Neutrophil (primary cell): ENCODE results near the gene CYB5R4.

Experiments
- H3K27ac ChIP-seq: fragments of 200-600 bp; sonication (generic); 2 replicates; pipeline ENCODE4 v1.5.1; 2016; ENCODE audit warnings: mild to moderate bottlenecking, moderate library complexity
- H3K27me3 ChIP-seq: fragments of 200-600 bp; sonication (generic); 2 replicates; pipeline ENCODE4 v1.6.0; 2016; ENCODE audit warnings: mild to moderate bottlenecking
- H3K36me3 ChIP-seq: fragments of 200-600 bp; sonication (generic); 2 replicates; pipeline ENCODE4 v1.5.1; 2017
- H3K4me1 ChIP-seq, 2 experiments: fragments of 200-600 bp in 1 of 2; sonication (generic) in 1 of 2; 1 replicate in 1 of 2; 2 replicates in 1 of 2; pipeline versions ENCODE4 v1.5.1 to v1.6.1; 2013 to 2016; ENCODE audit warnings: low read depth in 1 of 2, low read length in 1 of 2, mild to moderate bottlenecking in 1 of 2, moderate library complexity in 1 of 2; ENCODE audit not compliant: control insufficient read depth in 1 of 2, insufficient read depth in 1 of 2
- H3K4me3 ChIP-seq, 2 experiments: fragments of 200-600 bp in 1 of 2; sonication (generic) in 1 of 2; 1 replicate in 1 of 2; 2 replicates in 1 of 2; pipeline ENCODE4 v1.5.1; 2013 to 2016; ENCODE audit warnings: low read depth in 1 of 2, low read length in 1 of 2, mild to moderate bottlenecking in 1 of 2, moderate library complexity in 1 of 2
- H3K9me3 ChIP-seq: fragments of 200-600 bp; sonication (generic); 2 replicates; pipeline ENCODE4 v1.5.1; 2016
- TF ChIP-seq, protein P1 (sequence below): fragments of 200-600 bp; sonication (generic); IDR thresholded peaks from 2 replicates; pipeline ENCODE4 v1.5.1; 2016; ENCODE audit warnings: antibody characterized with exemption

Gene CYB5R4

DNA sequence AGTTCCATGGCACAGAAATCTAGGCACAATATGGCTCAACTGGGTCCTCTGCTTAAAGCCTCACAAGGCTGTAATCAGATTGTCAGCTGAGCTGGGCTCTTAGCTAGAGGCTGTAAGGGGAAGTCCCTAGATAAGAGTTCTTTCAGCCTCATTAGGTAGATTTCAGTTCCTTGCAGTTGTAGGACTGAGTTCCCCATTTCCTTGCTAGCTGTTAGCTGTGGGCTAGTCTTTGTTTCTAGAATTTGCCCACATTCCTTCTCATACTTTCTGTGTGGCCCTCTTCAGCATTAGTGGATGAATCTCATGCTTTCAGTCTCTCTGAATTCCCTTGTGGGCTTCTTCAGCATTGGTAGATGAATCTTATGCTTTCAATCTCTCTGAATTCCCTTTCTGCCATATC is 103.1 kb downstream of the CYB5R4 start:
- TF ChIP-seq, protein P1, sequence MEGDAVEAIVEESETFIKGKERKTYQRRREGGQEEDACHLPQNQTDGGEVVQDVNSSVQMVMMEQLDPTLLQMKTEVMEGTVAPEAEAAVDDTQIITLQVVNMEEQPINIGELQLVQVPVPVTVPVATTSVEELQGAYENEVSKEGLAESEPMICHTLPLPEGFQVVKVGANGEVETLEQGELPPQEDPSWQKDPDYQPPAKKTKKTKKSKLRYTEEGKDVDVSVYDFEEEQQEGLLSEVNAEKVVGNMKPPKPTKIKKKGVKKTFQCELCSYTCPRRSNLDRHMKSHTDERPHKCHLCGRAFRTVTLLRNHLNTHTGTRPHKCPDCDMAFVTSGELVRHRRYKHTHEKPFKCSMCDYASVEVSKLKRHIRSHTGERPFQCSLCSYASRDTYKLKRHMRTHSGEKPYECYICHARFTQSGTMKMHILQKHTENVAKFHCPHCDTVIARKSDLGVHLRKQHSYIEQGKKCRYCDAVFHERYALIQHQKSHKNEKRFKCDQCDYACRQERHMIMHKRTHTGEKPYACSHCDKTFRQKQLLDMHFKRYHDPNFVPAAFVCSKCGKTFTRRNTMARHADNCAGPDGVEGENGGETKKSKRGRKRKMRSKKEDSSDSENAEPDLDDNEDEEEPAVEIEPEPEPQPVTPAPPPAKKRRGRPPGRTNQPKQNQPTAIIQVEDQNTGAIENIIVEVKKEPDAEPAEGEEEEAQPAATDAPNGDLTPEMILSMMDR: no peak
- H3K27me3 ChIP-seq: no peaks in the 10 kb centered on the region
- no peak overlapping the region for H3K4me3 ChIP-seq
- H3K27ac ChIP-seq: no peak overlapping the region
- H3K9me3 ChIP-seq: no peaks in the 10 kb centered on the region
- H3K36me3 ChIP-seq: peaks cover 72% of the 10 kb centered on the region
- H3K4me1 ChIP-seq: no peaks in the 10 kb centered on the region

GRCh38 chr6:83966539-83966938 is 107.0 kb downstream of the CYB5R4 start:
- Histone ChIP-seq H3K4me1 (no peaks in the 10 kb centered on the region), H3K36me3 (peaks cover 34% of the 10 kb centered on the region), H3K27me3 (no peaks in the 10 kb centered on the region), H3K4me3 (no peak overlapping the region), H3K27ac (no peak overlapping the region), H3K9me3 (no peaks in the 10 kb centered on the region)
- TF ChIP-seq, protein P1: no peak

DNA sequence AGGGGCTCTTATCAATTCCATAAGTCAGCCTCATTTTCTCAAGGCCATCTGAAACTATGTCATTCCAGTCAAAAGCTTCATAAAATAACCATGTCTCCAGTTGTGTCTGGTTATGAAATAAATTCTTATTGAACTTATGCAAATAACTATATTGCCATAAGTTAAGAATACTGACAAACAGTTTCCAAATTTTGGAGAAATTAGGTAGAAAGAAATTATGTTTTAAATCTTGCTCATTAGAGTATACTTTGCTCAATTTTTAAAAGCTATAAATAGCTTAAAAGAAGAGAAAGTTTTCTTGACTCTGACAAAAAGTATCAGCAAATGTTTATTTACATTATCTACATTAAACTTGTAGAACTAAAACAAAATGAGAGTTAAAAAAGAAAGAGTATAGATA is 111.1 kb downstream of the CYB5R4 start:
- Histone ChIP-seq H3K27me3 (no peaks in the 10 kb centered on the region), H3K4me1 (no peaks in the 10 kb centered on the region), H3K36me3 (no peaks in the 10 kb centered on the region), H3K4me3 (no peak overlapping the region), H3K9me3 (no peaks in the 10 kb centered on the region), H3K27ac (no peak overlapping the region)
- TF ChIP-seq, protein P1: no peak

DNA sequence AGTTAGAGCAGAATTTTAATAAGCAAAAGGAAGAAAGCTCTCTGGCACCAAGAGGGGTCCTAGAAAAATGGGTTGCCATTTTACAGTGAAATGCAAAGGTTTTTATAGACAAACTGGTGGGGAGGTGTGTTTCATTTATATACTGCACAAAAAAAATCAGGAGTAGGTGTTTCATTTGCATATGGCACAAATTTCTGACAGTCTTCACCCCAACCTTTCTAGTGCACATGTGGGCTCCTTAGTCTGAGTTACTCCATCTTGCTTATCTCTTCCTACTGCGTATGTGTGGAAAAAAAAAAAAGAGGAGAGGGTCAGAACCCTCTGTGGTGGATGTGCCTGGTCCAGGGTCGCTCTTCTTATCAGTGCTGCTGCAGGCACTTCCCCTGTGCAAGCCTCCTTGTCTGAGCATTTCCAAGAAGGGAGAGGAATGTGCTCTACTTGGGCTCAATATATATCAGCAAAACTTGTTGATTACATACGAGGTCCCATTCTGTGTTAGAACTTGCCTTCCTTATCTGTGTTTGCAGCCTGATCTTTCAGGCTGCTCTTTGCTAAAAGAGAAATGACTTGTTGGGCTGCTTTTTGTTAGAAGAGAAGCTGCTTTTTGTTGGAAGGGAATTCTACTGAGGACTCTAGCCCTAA is 115.0 kb downstream of the CYB5R4 start:
- no peaks in the 10 kb centered on the region for H3K4me1 ChIP-seq
- TF ChIP-seq, protein P1: no peak

GRCh38 chr6:83976037-83976755 is 116.7 kb downstream of the CYB5R4 start:
- Histone ChIP-seq H3K36me3 (no peaks in the 10 kb centered on the region), H3K27me3 (no peaks in the 10 kb centered on the region), H3K4me3 (no peak overlapping the region), H3K27ac (no peak overlapping the region), H3K9me3 (no peaks in the 10 kb centered on the region), H3K4me1 (no peaks in the 10 kb centered on the region)
- TF ChIP-seq, protein P1: no peak

More for the DNA sequence above, 115.0 kb downstream of the CYB5R4 start:
- no peaks in the 10 kb centered on the region for H3K36me3 ChIP-seq
- H3K27me3 ChIP-seq: no peaks in the 10 kb centered on the region
- no peaks in the 10 kb centered on the region for H3K9me3 ChIP-seq
- no peak overlapping the region for H3K27ac ChIP-seq
- H3K4me3 ChIP-seq: no peak overlapping the region
